GM12865 (cell line): ENCODE measurements around the gene UNC13C.

Source experiments
- DNase-seq: peaks from one replicate; pipeline ENCODE4 v3.0.0; 2010; ENCODE audit warnings: low read depth
- H3K4me3 ChIP-seq: 2 replicates; pipeline ENCODE4 v1.5.1; 2011; ENCODE audit warnings: mild to moderate bottlenecking, low read depth, low read length, control low read depth
- CTCF ChIP-seq: IDR thresholded peaks from 2 replicates; pipeline ENCODE4 v1.5.1; 2011; ENCODE audit warnings: low read length, control low read depth, low read depth, inconsistent platforms; ENCODE audit not compliant: insufficient read depth; ENCODE audit errors: missing control alignments

UNC13C gene

GRCh38 chr15:54514601-54515000, 536.4 kb downstream of the UNC13C start:
- no peak overlapping the region for H3K4me3 ChIP-seq
- no peak for TF ChIP-seq CTCF
- no peak for DNase-seq

- peak; percentile 36 for DNase-seq
- no peak for TF ChIP-seq CTCF
- H3K4me3 ChIP-seq, result no peak overlapping the region
These were observed 537.7 kb downstream of the UNC13C start for GRCh38 chr15:54515664-54516582.

GRCh38 chr15:54517366-54517765, 539.1 kb downstream of the UNC13C start:
- DNase-seq, result peak; percentile 15
- no peak for TF ChIP-seq CTCF
- H3K4me3 ChIP-seq, result no peak overlapping the region

GRCh38 chr15:54518156-54518882, 540.1 kb downstream of the UNC13C start:
- peak overlapping the region; percentile 1; the same call in 1 of the 2 replicates for H3K4me3 ChIP-seq
- peak; percentile 68 for DNase-seq
- no peak for TF ChIP-seq CTCF

- DNase-seq, result peak; percentile 83
- no peak for TF ChIP-seq CTCF
- peak overlapping the region; percentile 38; the same call in 1 of the 2 replicates for H3K4me3 ChIP-seq
These were observed 541.3 kb downstream of the UNC13C start for GRCh38 chr15:54519577-54519976.

GRCh38 chr15:54520616-54521015, 542.4 kb downstream of the UNC13C start:
- no peak for DNase-seq
- no peak overlapping the region for H3K4me3 ChIP-seq
- no peak for TF ChIP-seq CTCF
